ENCODE measurements around the gene TAGLN. TPM values are rescaled to one million over a fixed set of nuclear protein-coding genes. Genes with fewer than 3 reads are reported as not detected.

The TAGLN gene
- total RNA-seq, 5 donors from 2014 or later (not counting 1 experiment from before 2014, with no cell fraction given), result 8.5 to 19.7 (median 13.4) TPM

- peak overlapping the region; percentile 71 to 88 for H3K4me3 ChIP-seq (ENCODE audit: control insufficient read depth in 1 of 2, extremely low read depth in 1 of 2, low read length in 1 of 2)
- DNase-seq (peak in 30 of 35 experiments; percentile 10 to 78 (median 33)), ATAC-seq (replicated peaks in 1 of 4) (peak; percentile 49 to 58 (median 54))
- WGBS (ENCODE audit: insufficient coverage), result 10% methylated on average over 5 of the region's 12 CpGs
- ChIA-PET POLR2A (interaction anchor here in 1 of 2 donors (0.7 kb wide), 3 partner anchors 50 to 1132 kb away, joined by 5 to 9 read pairs (median 6); no protein-coding TSS in a partner anchor), CTCF (interaction anchor here (0.5 to 1.9 kb wide), 11 partner anchors 11 to 439 kb away, joined by 3 to 12 read pairs (median 4); partner anchors contain the start of genes SIDT2 (in 2 of the 2) and APOA5 (in 1 of the 2))
- Mint-ChIP-seq H3K4me1 (peaks cover 55 to 71% (median 57%) of the 10 kb centered on the region in 3 donors), H3K4me3 (peak overlapping the region; percentile 89 to 98 (median 96)), H3K27me3 (no peaks in the 10 kb centered on the region), H3K36me3 (peaks cover 30% of the 10 kb centered on the region), H3K9me3 (no peaks in the 10 kb centered on the region), H3K27ac (peak overlapping the region; percentile 95 to 99)
- H3K27me3 ChIP-seq (replicated peaks in 1 of 2; ENCODE audit: control insufficient read depth in 2 of 2, extremely low read depth in 1 of 2, insufficient read depth in 2 of 2, low read length in 1 of 2), result no peaks in the 10 kb centered on the region
- peaks cover 16 to 64% of the 10 kb centered on the region in 2 experiments for H3K4me1 ChIP-seq (ENCODE audit: control insufficient read depth in 1 of 2, extremely low read depth in 1 of 2, insufficient read depth in 2 of 2, low read length in 2 of 2)
- H3K9me3 ChIP-seq, result no peaks in the 10 kb centered on the region
- H3K36me3 ChIP-seq (ENCODE audit: control insufficient read depth in 2 of 2, extremely low read depth in 1 of 2, insufficient read depth in 1 of 2, low read length in 1 of 2), result peaks cover 9 to 45% of the 10 kb centered on the region in 2 donors
- H3K27ac ChIP-seq (ENCODE audit: low read length), result peak overlapping the region; percentile 84
Measured at GRCh38 chr11:117230286-117230961, 31.3 kb downstream of the TAGLN start.

GRCh38 chr11:117230999-117231841 lies 32.0 kb downstream of the TAGLN start:
- peaks cover 29% of the 10 kb centered on the region for H3K36me3 Mint-ChIP-seq
- WGBS (ENCODE audit: insufficient coverage), result 3% methylated on average over 12 of the region's 14 CpGs
- ChIA-PET CTCF (interaction anchor here (0.5 to 1.9 kb wide), 12 partner anchors 10 to 440 kb away, joined by 3 to 12 read pairs (median 4); partner anchors contain the start of genes SIDT2 (in 2 of the 2), APOA5 (in 1 of the 2) and CEP164 (in 1 of the 2)), POLR2A (interaction anchor here (0.5 to 1.0 kb wide), 6 partner anchors 11 to 1131 kb away, joined by 3 to 9 read pairs (median 4); no protein-coding TSS in a partner anchor)
- H3K36me3 ChIP-seq (ENCODE audit: control insufficient read depth in 2 of 2, extremely low read depth in 1 of 2, insufficient read depth in 1 of 2, low read length in 1 of 2), result peaks cover 9 to 38% of the 10 kb centered on the region in 2 donors
- ATAC-seq (replicated peaks in 1 of 4) (no peak), DNase-seq (no peak)
- H3K9me3 ChIP-seq, result no peaks in the 10 kb centered on the region
- H3K27me3 Mint-ChIP-seq, result no peaks in the 10 kb centered on the region
- peaks cover 16 to 62% of the 10 kb centered on the region in 2 experiments for H3K4me1 ChIP-seq (ENCODE audit: control insufficient read depth in 1 of 2, extremely low read depth in 1 of 2, insufficient read depth in 2 of 2, low read length in 2 of 2)
- H3K9me3 Mint-ChIP-seq, result no peaks in the 10 kb centered on the region
- peak overlapping the region; percentile 89 to 98 (median 96) for H3K4me3 Mint-ChIP-seq
- H3K27me3 ChIP-seq (replicated peaks in 1 of 2; ENCODE audit: control insufficient read depth in 2 of 2, extremely low read depth in 1 of 2, insufficient read depth in 2 of 2, low read length in 1 of 2), result no peaks in the 10 kb centered on the region
- H3K4me3 ChIP-seq (ENCODE audit: control insufficient read depth in 1 of 2, extremely low read depth in 1 of 2, low read length in 1 of 2), result peak overlapping the region; percentile 71 to 88
- peaks cover 55 to 70% (median 56%) of the 10 kb centered on the region in 3 donors for H3K4me1 Mint-ChIP-seq
- H3K27ac Mint-ChIP-seq, result peak overlapping the region; percentile 95 to 99
- peak overlapping the region; percentile 84 for H3K27ac ChIP-seq (ENCODE audit: low read length)

GRCh38 chr11:117231842-117232091 lies 32.6 kb downstream of the TAGLN start, which contains the start of gene PCSK7:
Gene PCSK7 (minus strand): TSS chr11:117232073. CDS start chr11:117229844, 2,229 bp downstream.
- peak within 1 kb of the TSS; percentile 99 for H3K27ac Mint-ChIP-seq
- POLR2A ChIA-PET, result interaction anchor here in 1 of 2 donors (0.5 to 1.0 kb wide), 2 partner anchors 11 to 63 kb away, joined by 3 read pairs; no protein-coding TSS in a partner anchor
- 0% methylated on average over 10 of the region's 13 CpGs for WGBS (ENCODE audit: insufficient coverage)
- H3K9me3 Mint-ChIP-seq, result no peaks in the 10 kb centered on the region
- ATAC-seq (replicated peaks in 1 of 4), result no peak
- peaks cover 16 to 57% of the 10 kb centered on the region in 2 experiments for H3K4me1 ChIP-seq (ENCODE audit: control insufficient read depth in 1 of 2, extremely low read depth in 1 of 2, insufficient read depth in 2 of 2, low read length in 2 of 2)
- peaks cover 9 to 33% of the 10 kb centered on the region in 2 donors for H3K36me3 ChIP-seq (ENCODE audit: control insufficient read depth in 2 of 2, extremely low read depth in 1 of 2, insufficient read depth in 1 of 2, low read length in 1 of 2)
- H3K27ac ChIP-seq (ENCODE audit: low read length), result peak within 1 kb of the TSS; percentile 93
- peak within 1 kb of the TSS; percentile 96 to 98 (median 98) for H3K4me3 Mint-ChIP-seq
- CTCF ChIA-PET, result interaction anchor here (0.5 to 1.9 kb wide), 5 partner anchors 51 to 973 kb away, joined by 3 to 12 read pairs (median 5); partner anchors contain the start of genes SIDT2 (in 2 of the 2) and CEP164 (in 1 of the 2)
- H3K36me3 Mint-ChIP-seq, result peaks cover 24% of the 10 kb centered on the region
- peak in 4 of 35 experiments; percentile 19 to 58 (median 23) for DNase-seq
- H3K27me3 Mint-ChIP-seq, result no peaks in the 10 kb centered on the region
- H3K4me1 Mint-ChIP-seq, result peaks cover 49 to 64% (median 53%) of the 10 kb centered on the region in 3 donors
- peak within 1 kb of the TSS; percentile 71 to 88 for H3K4me3 ChIP-seq (ENCODE audit: control insufficient read depth in 1 of 2, extremely low read depth in 1 of 2, low read length in 1 of 2)
- H3K9me3 ChIP-seq, result no peaks in the 10 kb centered on the region
- no peaks in the 10 kb centered on the region for H3K27me3 ChIP-seq (replicated peaks in 1 of 2; ENCODE audit: control insufficient read depth in 2 of 2, extremely low read depth in 1 of 2, insufficient read depth in 2 of 2, low read length in 1 of 2)

GRCh38 chr11:117232092-117232878 lies 33.1 kb downstream of the TAGLN start, which contains the start of gene RNF214:
Gene RNF214 (plus strand): TSS chr11:117232671. CDS start chr11:117234273, 1,602 bp downstream.
- peak within 1 kb of the TSS; percentile 71 to 88 for H3K4me3 ChIP-seq (ENCODE audit: control insufficient read depth in 1 of 2, extremely low read depth in 1 of 2, low read length in 1 of 2)
- ChIA-PET CTCF (interaction anchor here (0.5 to 1.9 kb wide), 4 partner anchors 53 to 973 kb away, joined by 3 to 12 read pairs (median 4); partner anchors contain the start of gene SIDT2 (in 2 of the 2)), POLR2A (interaction anchor here in 1 of 2 donors (0.5 to 0.6 kb wide), 2 partner anchors 62 to 506 kb away, joined by 3 to 5 read pairs; no protein-coding TSS in a partner anchor)
- H3K27me3 ChIP-seq (replicated peaks in 1 of 2; ENCODE audit: control insufficient read depth in 2 of 2, extremely low read depth in 1 of 2, insufficient read depth in 2 of 2, low read length in 1 of 2), result no peaks in the 10 kb centered on the region
- Mint-ChIP-seq H3K27me3 (no peaks in the 10 kb centered on the region), H3K4me3 (peak within 1 kb of the TSS; percentile 96 to 98 (median 98)), H3K4me1 (peaks cover 46 to 60% (median 50%) of the 10 kb centered on the region in 3 donors), H3K27ac (peak within 1 kb of the TSS; percentile 99), H3K9me3 (no peaks in the 10 kb centered on the region), H3K36me3 (peaks cover 18% of the 10 kb centered on the region)
- H3K4me1 ChIP-seq (ENCODE audit: control insufficient read depth in 1 of 2, extremely low read depth in 1 of 2, insufficient read depth in 2 of 2, low read length in 2 of 2), result peaks cover 16 to 51% of the 10 kb centered on the region in 2 experiments
- peak within 1 kb of the TSS; percentile 93 for H3K27ac ChIP-seq (ENCODE audit: low read length)
- H3K36me3 ChIP-seq (ENCODE audit: control insufficient read depth in 2 of 2, extremely low read depth in 1 of 2, insufficient read depth in 1 of 2, low read length in 1 of 2), result peaks cover 9 to 28% of the 10 kb centered on the region in 2 donors
- ATAC-seq (replicated peaks in 1 of 4), result peak; percentile 80 to 86 (median 81)
- DNase-seq, result peak; percentile 37 to 87 (median 63)
- WGBS (ENCODE audit: insufficient coverage), result 0% methylated on average over 61 of the region's 94 CpGs
- H3K9me3 ChIP-seq, result no peaks in the 10 kb centered on the region

- DNase-seq (peak in 2 of 35 experiments; percentile 8 to 24), ATAC-seq (replicated peaks in 1 of 4) (peak in 1 of 4 experiments; percentile 2)
- Mint-ChIP-seq H3K27ac (peak overlapping the region; percentile 87 to 91), H3K4me3 (peak overlapping the region; percentile 81 to 96 (median 83)), H3K36me3 (peaks cover 14% of the 10 kb centered on the region), H3K27me3 (no peaks in the 10 kb centered on the region), H3K9me3 (no peaks in the 10 kb centered on the region), H3K4me1 (peaks cover 46 to 59% (median 46%) of the 10 kb centered on the region in 3 donors)
- ChIA-PET CTCF (interaction anchor here (0.6 to 0.9 kb wide), 2 partner anchors 53 to 54 kb away, joined by 3 to 6 read pairs; partner anchors contain the start of gene SIDT2 (in 1 of the 2)), POLR2A (interaction anchor here in 1 of 2 donors (0.6 kb wide), 1 partner anchor 505 kb away, joined by 5 read pairs; no protein-coding TSS in a partner anchor)
- H3K36me3 ChIP-seq (ENCODE audit: control insufficient read depth in 2 of 2, extremely low read depth in 1 of 2, insufficient read depth in 1 of 2, low read length in 1 of 2), result peaks cover 5 to 22% of the 10 kb centered on the region in 2 donors
- H3K4me3 ChIP-seq (ENCODE audit: control insufficient read depth in 1 of 2, extremely low read depth in 1 of 2, low read length in 1 of 2), result peak overlapping the region; percentile 56 to 58
- WGBS (ENCODE audit: insufficient coverage), result 2% methylated on average over 20 of the region's 27 CpGs
- no peaks in the 10 kb centered on the region for H3K27me3 ChIP-seq (replicated peaks in 1 of 2; ENCODE audit: control insufficient read depth in 2 of 2, extremely low read depth in 1 of 2, insufficient read depth in 2 of 2, low read length in 1 of 2)
- H3K4me1 ChIP-seq (ENCODE audit: control insufficient read depth in 1 of 2, extremely low read depth in 1 of 2, insufficient read depth in 2 of 2, low read length in 2 of 2), result peaks cover 16 to 47% of the 10 kb centered on the region in 2 experiments
- peak overlapping the region; percentile 45 for H3K27ac ChIP-seq (ENCODE audit: low read length)
- H3K9me3 ChIP-seq, result no peaks in the 10 kb centered on the region
Measured at GRCh38 chr11:117232911-117233409, 33.8 kb downstream of the TAGLN start.
